GM23338 (cell line): ENCODE results near the gene MTPN. TPM values are rescaled to one million over a fixed set of nuclear protein-coding genes. Genes with fewer than 3 reads are reported as not detected.

Source experiments
- ATAC-seq: fragments of 200-7000 bp; cut with Tn5 transposase; 3 replicates; pipeline ENCODE4 v1.9.1; 2020
- DNase-seq: peaks from one replicate; pipeline ENCODE4 v3.0.0-alpha.2; 2015; ENCODE audit warnings: low spot score
- H2AFZ ChIP-seq: fragments of 200-600 bp; sonication (generic); 2 replicates; pipeline ENCODE4 v1.8.0; 2016; ENCODE audit warnings: antibody characterized with exemption, mild to moderate bottlenecking, moderate library complexity
- H3F3A ChIP-seq: fragments of 200-600 bp; sonication (generic); replicated peaks from 2 replicates; pipeline ENCODE4 v1.8.0; 2017; ENCODE audit warnings: antibody characterized with exemption, mixed run types, low read depth
- H3K27ac ChIP-seq: fragments of 200-600 bp; sonication (generic); 2 replicates; pipeline ENCODE4 v1.6.1; 2016; ENCODE audit warnings: low read depth
- H3K27me3 ChIP-seq: fragments of 200-600 bp; sonication (generic); 2 replicates; pipeline ENCODE4 v1.8.0; 2016; ENCODE audit warnings: mild to moderate bottlenecking, mixed run types, moderate library complexity; ENCODE audit not compliant: insufficient read depth
- H3K36me3 ChIP-seq: fragments of 200-600 bp; sonication (generic); 2 replicates; pipeline ENCODE4 v1.8.0; 2016; ENCODE audit warnings: mild to moderate bottlenecking; ENCODE audit not compliant: insufficient read depth
- H3K4me1 ChIP-seq: fragments of 200-600 bp; sonication (generic); 2 replicates; pipeline ENCODE4 v1.8.0; 2016; ENCODE audit warnings: mild to moderate bottlenecking, moderate library complexity; ENCODE audit not compliant: insufficient read depth
- H3K4me2 ChIP-seq: fragments of 200-600 bp; sonication (generic); 2 replicates; pipeline ENCODE4 v1.7.1; 2017; ENCODE audit warnings: mixed run types
- H3K4me3 ChIP-seq: fragments of 200-600 bp; sonication (generic); 2 replicates; pipeline ENCODE4 v1.6.1; 2016; ENCODE audit warnings: mixed run types
- H3K79me2 ChIP-seq: fragments of 200-600 bp; sonication (generic); replicated peaks from 2 replicates; pipeline ENCODE4 v1.8.0; 2017; ENCODE audit warnings: mild to moderate bottlenecking; ENCODE audit not compliant: insufficient read depth
- H3K9me2 ChIP-seq: fragments of 200-600 bp; sonication (generic); 2 replicates; pipeline ENCODE4 v1.8.0; 2017; ENCODE audit not compliant: insufficient read depth
- H4K20me1 ChIP-seq: fragments of 200-600 bp; sonication (generic); replicated peaks from 2 replicates; pipeline ENCODE4 v1.8.0; 2017; ENCODE audit warnings: mild to moderate bottlenecking; ENCODE audit not compliant: insufficient read depth
- H3K27ac Mint-ChIP-seq: 2 replicates; pipeline ENCODE4 v1.8.0; 2020; ENCODE audit warnings: inconsistent platforms, mild to moderate bottlenecking, moderate library complexity, mixed read lengths
- H3K27me3 Mint-ChIP-seq: 3 replicates; pipeline ENCODE4 v1.8.0; 2022; ENCODE audit warnings: low read depth, mild to moderate bottlenecking, moderate library complexity, mixed read lengths, inconsistent platforms; ENCODE audit not compliant: insufficient read depth, poor library complexity
- H3K36me3 Mint-ChIP-seq: 3 replicates; pipeline ENCODE4 v1.8.0; 2021; ENCODE audit warnings: low read depth, mild to moderate bottlenecking, inconsistent platforms, moderate library complexity, mixed read lengths
- H3K4me1 Mint-ChIP-seq: 3 replicates; pipeline ENCODE4 v1.8.0; 2020; ENCODE audit warnings: mild to moderate bottlenecking, inconsistent platforms, mixed read lengths
- H3K4me3 Mint-ChIP-seq: 3 replicates; pipeline ENCODE4 v1.8.0; 2021; ENCODE audit warnings: moderate library complexity, mild to moderate bottlenecking, inconsistent platforms, mixed read lengths
- H3K9me3 Mint-ChIP-seq: 3 replicates; pipeline ENCODE4 v1.8.0; 2020; ENCODE audit warnings: moderate library complexity, mild to moderate bottlenecking, inconsistent platforms, mixed read lengths
- EZH2 ChIP-seq: fragments of 200-600 bp; sonication (generic); IDR thresholded peaks from one replicate; pipeline ENCODE4 v1.8.0; 2017; ENCODE audit warnings: antibody characterized with exemption, mild to moderate bottlenecking, low read depth; ENCODE audit not compliant: unreplicated experiment
- EZH2phosphoT487 ChIP-seq: fragments of 200-600 bp; sonication (generic); IDR thresholded peaks from one replicate; pipeline ENCODE4 v1.8.1; 2018; ENCODE audit warnings: antibody characterized with exemption; ENCODE audit not compliant: unreplicated experiment
- JUNB ChIP-seq: IDR thresholded peaks from one replicate; pipeline ENCODE4 v1.6.1; 2016; ENCODE audit warnings: antibody characterized with exemption; ENCODE audit not compliant: unreplicated experiment
- NANOG ChIP-seq: IDR thresholded peaks from 2 replicates; pipeline ENCODE4 v1.6.1; 2016; ENCODE audit warnings: antibody characterized with exemption, borderline replicate concordance
- STAT1 ChIP-seq: IDR thresholded peaks from one replicate; pipeline ENCODE4 v1.6.1; 2016; ENCODE audit warnings: antibody characterized with exemption; ENCODE audit not compliant: unreplicated experiment
- ZNF114 ChIP-seq: fragments of 250-450 bp; sonication (Bioruptor Pico); IDR thresholded peaks from 2 replicates; pipeline ENCODE4 v1.5.0; 2020; ENCODE audit warnings: mild to moderate bottlenecking, moderate library complexity
- ZNF462 ChIP-seq: fragments of 250-450 bp; sonication (Bioruptor Pico); IDR thresholded peaks from 2 replicates; pipeline ENCODE4 v1.5.0; 2020; ENCODE audit warnings: mild to moderate bottlenecking, moderate library complexity
- polyA plus RNA-seq: library from polyadenylated mRNA; unstranded; fragments of >200 nt; fragmentation: Nextera tagmentation; extraction: Ambion mirVana; gene quantifications from 2 replicates; pipeline ENCODE4 v1.2.1, GENCODE V29; 2016
- total RNA-seq: library from RNA; depleted of rRNA; stranded (reverse); fragments of >200 nt; shearing (Covaris generic); gene quantifications from 2 replicates; pipeline ENCODE4 v1.2.3, GENCODE V29; 2014
- TF ChIP-seq, protein P1 (sequence below), 2 experiments: fragments of 200-600 bp in 1 of 2; sonication (generic) in 1 of 2; conservative IDR thresholded peaks; 2 replicates each; pipeline versions ENCODE4 v1.5.1 to v1.6.1; 2016 to 2017; ENCODE audit warnings: antibody characterized with exemption in 2 of 2, low read depth in 2 of 2, mild to moderate bottlenecking in 2 of 2, moderate library complexity in 1 of 2

Gene MTPN
- total and polyA plus RNA-seq, 2 experiments from 2014 or later = 87.7 to 90.3 TPM

DNA sequence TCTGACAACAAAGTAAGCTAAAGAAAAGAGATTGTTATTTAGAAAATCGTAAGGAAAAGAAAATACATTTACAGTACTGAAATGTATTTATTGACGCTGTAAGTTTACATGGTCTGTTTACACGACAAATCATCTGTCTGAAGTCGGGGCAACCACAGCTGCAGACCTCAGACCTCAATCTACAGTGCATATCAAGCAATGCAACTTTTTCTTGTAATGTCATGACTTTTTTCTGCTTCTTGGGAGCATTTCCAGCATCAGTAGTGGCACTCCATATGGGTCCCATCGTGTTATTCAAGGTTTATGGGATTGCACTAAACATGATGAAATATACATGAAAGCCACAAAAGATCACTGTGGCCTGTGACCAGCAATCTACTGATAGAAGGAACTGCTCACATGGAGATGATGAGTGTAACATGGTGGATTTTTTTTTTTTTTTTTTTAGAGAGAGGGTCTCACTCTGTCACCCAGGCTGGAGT is 77.1 kb downstream of the MTPN start (continued):
- TF ChIP-seq ZNF462 (CRISPR knock-in tag) = no peak
- no peak for TF ChIP-seq STAT1
- no peak for TF ChIP-seq JUNB
- no peak for TF ChIP-seq EZH2
- no peak for TF ChIP-seq EZH2phosphoT487
- no peak for TF ChIP-seq ZNF114
- TF ChIP-seq, protein P1, sequence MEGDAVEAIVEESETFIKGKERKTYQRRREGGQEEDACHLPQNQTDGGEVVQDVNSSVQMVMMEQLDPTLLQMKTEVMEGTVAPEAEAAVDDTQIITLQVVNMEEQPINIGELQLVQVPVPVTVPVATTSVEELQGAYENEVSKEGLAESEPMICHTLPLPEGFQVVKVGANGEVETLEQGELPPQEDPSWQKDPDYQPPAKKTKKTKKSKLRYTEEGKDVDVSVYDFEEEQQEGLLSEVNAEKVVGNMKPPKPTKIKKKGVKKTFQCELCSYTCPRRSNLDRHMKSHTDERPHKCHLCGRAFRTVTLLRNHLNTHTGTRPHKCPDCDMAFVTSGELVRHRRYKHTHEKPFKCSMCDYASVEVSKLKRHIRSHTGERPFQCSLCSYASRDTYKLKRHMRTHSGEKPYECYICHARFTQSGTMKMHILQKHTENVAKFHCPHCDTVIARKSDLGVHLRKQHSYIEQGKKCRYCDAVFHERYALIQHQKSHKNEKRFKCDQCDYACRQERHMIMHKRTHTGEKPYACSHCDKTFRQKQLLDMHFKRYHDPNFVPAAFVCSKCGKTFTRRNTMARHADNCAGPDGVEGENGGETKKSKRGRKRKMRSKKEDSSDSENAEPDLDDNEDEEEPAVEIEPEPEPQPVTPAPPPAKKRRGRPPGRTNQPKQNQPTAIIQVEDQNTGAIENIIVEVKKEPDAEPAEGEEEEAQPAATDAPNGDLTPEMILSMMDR (conservative IDR thresholded peaks at IDR 0.05; ENCODE audit: low read depth in 2 of 2) = no peak

GRCh38 chr7:135899458-135900064 is 77.6 kb downstream of the MTPN start:
- H3K27me3 Mint-ChIP-seq = peaks cover 2% of the 10 kb centered on the region
- Histone ChIP-seq H3K9me2 (no peaks in the 10 kb centered on the region), H3K36me3 (no peaks in the 10 kb centered on the region), H2AFZ (no peak overlapping the region), H3K27ac (no peak overlapping the region), H3K4me2 (no peak overlapping the region), H3K27me3 (no peaks in the 10 kb centered on the region), H3F3A (no peaks in the 10 kb centered on the region), H3K79me2 (no peaks in the 10 kb centered on the region), H4K20me1 (no peaks in the 10 kb centered on the region), H3K4me3 (no peak overlapping the region), H3K4me1 (no peaks in the 10 kb centered on the region)
- ATAC-seq (no peak), DNase-seq (no peak)
- H3K27ac Mint-ChIP-seq = no peak overlapping the region
- H3K9me3 Mint-ChIP-seq = no peaks in the 10 kb centered on the region
- no peaks in the 10 kb centered on the region for H3K36me3 Mint-ChIP-seq
- TF ChIP-seq, protein P1 (conservative IDR thresholded peaks at IDR 0.05; ENCODE audit: low read depth in 2 of 2) = no peak
- TF ChIP-seq ZNF114 (no peak), JUNB (no peak), NANOG (no peak), EZH2phosphoT487 (no peak)
- H3K4me3 Mint-ChIP-seq = no peak overlapping the region
- peaks cover 5% of the 10 kb centered on the region; the same call in 1 of the 3 replicates for H3K4me1 Mint-ChIP-seq
